ENCODE measurements around the gene TMEM98.

DNA sequence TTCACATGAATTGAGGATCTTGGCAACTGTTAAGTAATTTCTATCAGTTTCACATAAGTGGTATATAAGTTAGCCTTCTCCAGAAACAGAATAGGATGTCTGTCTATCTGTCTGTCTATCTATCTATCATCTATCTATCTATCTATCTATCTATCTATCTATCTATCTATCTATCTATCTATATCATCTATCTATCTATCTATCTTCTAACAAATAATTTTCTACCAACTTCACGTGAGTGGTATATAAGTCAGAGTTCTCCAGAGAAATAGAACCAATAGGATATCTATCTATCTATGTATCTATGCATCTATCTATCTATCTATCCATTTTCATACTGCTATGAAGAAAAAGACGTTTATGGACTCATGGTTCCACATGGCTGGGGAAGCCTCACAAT, 52.3 kb downstream of the TMEM98 start:
- TF ChIP-seq RARB (CRISPR knock-in tag; IDR thresholded peaks at IDR 0.05) (no peak), ZNF565 (CRISPR knock-in tag; conservative IDR thresholded peaks at IDR 0.05; ENCODE audit: low read depth) (no peak), TCF4 (CRISPR knock-in tag; IDR thresholded peaks at IDR 0.05; ENCODE audit: borderline replicate concordance) (no peak), OSR1 (CRISPR knock-in tag; IDR thresholded peaks at IDR 0.05) (no peak), ISL1 (CRISPR knock-in tag; IDR thresholded peaks at IDR 0.05) (no peak), ZNF8 (CRISPR knock-in tag; IDR thresholded peaks at IDR 0.05) (no peak), ESRRG (CRISPR knock-in tag; IDR thresholded peaks at IDR 0.05) (no peak)
- TF ChIP-seq, protein P1, sequence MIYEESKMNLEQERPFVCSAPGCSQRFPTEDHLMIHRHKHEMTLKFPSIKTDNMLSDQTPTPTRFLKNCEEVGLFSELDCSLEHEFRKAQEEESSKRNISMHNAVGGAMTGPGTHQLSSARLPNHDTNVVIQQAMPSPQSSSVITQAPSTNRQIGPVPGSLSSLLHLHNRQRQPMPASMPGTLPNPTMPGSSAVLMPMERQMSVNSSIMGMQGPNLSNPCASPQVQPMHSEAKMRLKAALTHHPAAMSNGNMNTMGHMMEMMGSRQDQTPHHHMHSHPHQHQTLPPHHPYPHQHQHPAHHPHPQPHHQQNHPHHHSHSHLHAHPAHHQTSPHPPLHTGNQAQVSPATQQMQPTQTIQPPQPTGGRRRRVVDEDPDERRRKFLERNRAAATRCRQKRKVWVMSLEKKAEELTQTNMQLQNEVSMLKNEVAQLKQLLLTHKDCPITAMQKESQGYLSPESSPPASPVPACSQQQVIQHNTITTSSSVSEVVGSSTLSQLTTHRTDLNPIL (CRISPR knock-in tag; IDR thresholded peaks at IDR 0.05; ENCODE audit: low read depth), result no peak
- TF ChIP-seq, protein P2, sequence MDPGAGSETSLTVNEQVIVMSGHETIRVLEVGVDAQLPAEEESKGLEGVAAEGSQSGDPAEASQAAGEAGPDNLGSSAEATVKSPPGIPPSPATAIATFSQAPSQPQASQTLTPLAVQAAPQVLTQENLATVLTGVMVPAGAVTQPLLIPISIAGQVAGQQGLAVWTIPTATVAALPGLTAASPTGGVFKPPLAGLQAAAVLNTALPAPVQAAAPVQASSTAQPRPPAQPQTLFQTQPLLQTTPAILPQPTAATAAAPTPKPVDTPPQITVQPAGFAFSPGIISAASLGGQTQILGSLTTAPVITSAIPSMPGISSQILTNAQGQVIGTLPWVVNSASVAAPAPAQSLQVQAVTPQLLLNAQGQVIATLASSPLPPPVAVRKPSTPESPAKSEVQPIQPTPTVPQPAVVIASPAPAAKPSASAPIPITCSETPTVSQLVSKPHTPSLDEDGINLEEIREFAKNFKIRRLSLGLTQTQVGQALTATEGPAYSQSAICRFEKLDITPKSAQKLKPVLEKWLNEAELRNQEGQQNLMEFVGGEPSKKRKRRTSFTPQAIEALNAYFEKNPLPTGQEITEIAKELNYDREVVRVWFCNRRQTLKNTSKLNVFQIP (CRISPR knock-in tag; IDR thresholded peaks at IDR 0.05; ENCODE audit: borderline replicate concordance, low read depth), result no peak
- TF ChIP-seq, protein P3, sequence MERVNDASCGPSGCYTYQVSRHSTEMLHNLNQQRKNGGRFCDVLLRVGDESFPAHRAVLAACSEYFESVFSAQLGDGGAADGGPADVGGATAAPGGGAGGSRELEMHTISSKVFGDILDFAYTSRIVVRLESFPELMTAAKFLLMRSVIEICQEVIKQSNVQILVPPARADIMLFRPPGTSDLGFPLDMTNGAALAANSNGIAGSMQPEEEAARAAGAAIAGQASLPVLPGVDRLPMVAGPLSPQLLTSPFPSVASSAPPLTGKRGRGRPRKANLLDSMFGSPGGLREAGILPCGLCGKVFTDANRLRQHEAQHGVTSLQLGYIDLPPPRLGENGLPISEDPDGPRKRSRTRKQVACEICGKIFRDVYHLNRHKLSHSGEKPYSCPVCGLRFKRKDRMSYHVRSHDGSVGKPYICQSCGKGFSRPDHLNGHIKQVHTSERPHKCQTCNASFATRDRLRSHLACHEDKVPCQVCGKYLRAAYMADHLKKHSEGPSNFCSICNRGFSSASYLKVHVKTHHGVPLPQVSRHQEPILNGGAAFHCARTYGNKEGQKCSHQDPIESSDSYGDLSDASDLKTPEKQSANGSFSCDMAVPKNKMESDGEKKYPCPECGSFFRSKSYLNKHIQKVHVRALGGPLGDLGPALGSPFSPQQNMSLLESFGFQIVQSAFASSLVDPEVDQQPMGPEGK (CRISPR knock-in tag; IDR thresholded peaks at IDR 0.05; ENCODE audit: borderline replicate concordance), result no peak

Data from SK-N-SH treated with all-trans-retinoic acid at 6 μM for 48 hours (cell line).